ENCODE measurements around the gene NEURL1.

- no peak for TF ChIP-seq CTCF (IDR thresholded peaks at IDR 0.05 in 4 of 5, conservative IDR thresholded peaks at IDR 0.05 in 1 of 5)
- TF ChIP-seq POLR2A (IDR thresholded peaks at IDR 0.05), result no peak
Observed at GRCh38 chr10:103480521-103480920, 13.0 kb upstream of the NEURL1 start.
